ENCODE measurements around the gene ARID3C. TPM values are rescaled to one million over a fixed set of nuclear protein-coding genes. Genes with fewer than 3 reads are reported as not detected.

ARID3C gene
- total and polyA plus RNA-seq, 2 donors (not counting 3 experiments of a cell fraction or from before 2014, with no cell fraction given) = not detected

DNA sequence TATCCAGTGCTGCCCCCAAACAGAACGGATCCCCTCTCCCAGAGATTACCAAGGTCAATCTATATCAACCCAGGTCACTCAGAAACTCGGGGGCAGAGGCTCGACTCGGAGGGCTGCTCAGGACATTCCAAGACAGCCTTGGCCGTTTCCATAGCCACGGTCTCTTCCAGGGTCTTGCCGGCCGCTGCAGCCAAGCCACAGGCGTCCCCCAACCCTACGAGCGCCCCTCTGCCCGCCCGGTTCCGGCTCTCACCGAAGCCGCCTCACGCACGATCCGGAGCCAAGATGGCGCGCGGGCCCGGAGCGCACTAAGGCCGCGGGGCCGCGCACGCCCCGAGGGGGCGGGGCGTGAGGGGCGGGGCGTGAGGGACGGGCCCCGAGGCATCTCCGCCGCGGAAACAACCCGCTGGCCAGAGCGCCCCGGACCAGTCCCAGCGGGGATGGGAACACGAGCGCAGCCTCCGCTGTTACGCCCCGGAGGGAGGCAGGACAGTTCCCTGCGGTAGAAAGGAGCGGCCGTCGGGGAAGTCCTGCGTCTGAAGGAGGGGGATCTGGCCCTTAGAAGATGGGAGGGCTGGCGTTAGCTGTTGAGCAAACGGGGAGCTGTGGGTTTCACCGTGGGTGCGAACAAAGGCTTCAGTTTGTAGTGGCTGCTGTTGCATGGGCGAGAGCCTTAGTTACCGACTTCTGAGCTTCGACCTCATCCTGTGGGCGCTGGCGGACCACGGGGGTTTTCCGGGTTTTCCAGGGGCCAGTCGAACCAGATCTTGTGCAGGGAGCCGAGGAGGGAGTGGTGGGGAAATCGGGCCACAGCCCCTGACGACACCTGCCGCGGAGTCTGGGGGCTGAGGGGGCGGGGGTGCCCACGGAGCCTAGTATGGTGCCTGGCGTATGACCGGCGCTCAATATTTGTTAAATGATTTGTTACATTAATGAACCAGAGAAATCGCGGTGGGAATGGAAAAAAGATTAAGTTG lies 16.8 kb downstream of the ARID3C start, which contains the start of gene RPP25L:
Gene RPP25L, minus strand, starts transcription at position 287 of the 977 bp plus-strand sequence. CDS start 801 bp downstream, outside the sequence.
- ChIA-PET CTCF (interaction anchor here (0.7 to 7.1 kb wide), 8 partner anchors 8 to 53 kb away, joined by 3 to 130 read pairs (median 5); partner anchors contain the start of genes ARID3C, DCTN3 and SIGMAR1), POLR2A (interaction anchor here (1.5 kb wide), 1 partner anchor 23 kb away, joined by 3 read pairs; no protein-coding TSS in a partner anchor)
- no peaks in the 10 kb centered on the region for H3K27me3 ChIP-seq (ENCODE audit: control insufficient read depth in 2 of 2, insufficient read depth in 2 of 2, low read length in 2 of 2)
- H3K4me1 ChIP-seq (ENCODE audit: control insufficient read depth, extremely low read depth, insufficient read depth, low read length) = peaks cover 13% of the 10 kb centered on the region
- H3K36me3 ChIP-seq (ENCODE audit: control insufficient read depth in 2 of 2, extremely low read depth in 1 of 2, insufficient read depth in 2 of 2, low read length in 2 of 2) = peaks cover 0 to 11% of the 10 kb centered on the region in 2 experiments
- H3K4me3 ChIP-seq (replicated peaks in 1 of 3; ENCODE audit: insufficient read depth in 1 of 3, low read depth in 1 of 3, low read length in 3 of 3) = peak within 1 kb of the TSS; percentile 41 to 79 (median 77)
- no peaks in the 10 kb centered on the region for H4K20me1 ChIP-seq (replicated peaks; ENCODE audit: control insufficient read depth, extremely low read depth, insufficient read depth, low read length)
- DNase-seq (ENCODE audit: low read depth, low spot score) = peak; percentile 83
- H2AFZ ChIP-seq (ENCODE audit: low read depth, low read length) = peak within 1 kb of the TSS; percentile 96
- H3K9me3 ChIP-seq (replicated peaks; ENCODE audit: control insufficient read depth, insufficient read depth, low read length) = no peaks in the 10 kb centered on the region
- peak within 1 kb of the TSS; percentile 72 for H3K27ac ChIP-seq (ENCODE audit: insufficient read depth, low read depth, low read length)
- H3K9ac ChIP-seq (replicated peaks; ENCODE audit: extremely low read depth, insufficient read depth, low read length) = peak within 1 kb of the TSS; percentile 93
- H3K79me2 ChIP-seq (ENCODE audit: control insufficient read depth, insufficient read depth, low read length) = peaks cover 2% of the 10 kb centered on the region
- dilution Hi-C loops (cut with MboI; ENCODE audit: extremely low pct_ligation_motif_present, low sequenced_read_pairs) = no loop called here
- peak; percentile 94 for FAIRE-seq
- intact Hi-C loops (cut with micrococcal nuclease) = loop anchor here (1.0 to 5.0 kb wide), 3 partner anchors 22 to 155 kb away; partner anchors contain the start of genes DNAI1 and FAM219A
- peak within 1 kb of the TSS; percentile 71 for H3K4me2 ChIP-seq (ENCODE audit: insufficient read depth, low read length)
- no TSS peak for BruUV-seq (replicated peaks)
- TF ChIP-seq POLR2AphosphoS5 (IDR thresholded peaks at IDR 0.05; ENCODE audit: insufficient read depth, low read depth, low read length) = peak; percentile 92
- no peak for TF ChIP-seq MYC (IDR thresholded peaks at IDR 0.05; ENCODE audit: low read depth, low read length)
- TF ChIP-seq POLR2A (IDR thresholded peaks at IDR 0.05; ENCODE audit: low read depth, low read length) = peak; percentile 87
- no peaks in the 10 kb centered on the region for H3K9me1 ChIP-seq (replicated peaks; ENCODE audit: control insufficient read depth, extremely low read depth, insufficient read depth, low read length)

- BruUV-seq (replicated peaks) = TSS peak; percentile 47
- dilution Hi-C loops (cut with MboI; ENCODE audit: extremely low pct_ligation_motif_present, low sequenced_read_pairs) = no loop called here
- ChIA-PET POLR2A (interaction anchor here (1.5 kb wide), 1 partner anchor 24 kb away, joined by 3 read pairs; no protein-coding TSS in a partner anchor), CTCF (interaction anchor here (1.2 to 2.0 kb wide), 2 partner anchors 9 to 22 kb away, joined by 3 to 8 read pairs; partner anchors contain the start of gene DCTN3)
- intact Hi-C loops (cut with micrococcal nuclease) = loop anchor here (5.0 kb wide), 1 partner anchor 154 kb away; the partner anchor contains the start of genes DNAI1 and FAM219A
- H4K20me1 ChIP-seq (replicated peaks; ENCODE audit: control insufficient read depth, extremely low read depth, insufficient read depth, low read length) = no peaks in the 10 kb centered on the region
- peak overlapping the region; percentile 71 for H3K4me2 ChIP-seq (ENCODE audit: insufficient read depth, low read length)
- TF ChIP-seq FOS (IDR thresholded peaks at IDR 0.05; ENCODE audit: borderline replicate concordance, insufficient read depth, low read length) (no peak), MAX (IDR thresholded peaks at IDR 0.05; ENCODE audit: insufficient read depth, insufficient read length) (no peak), JUN (IDR thresholded peaks at IDR 0.05; ENCODE audit: borderline replicate concordance, insufficient read depth, insufficient read length, low read depth) (no peak), MYC (IDR thresholded peaks at IDR 0.05; ENCODE audit: low read depth, low read length) (no peak), EZH2 (IDR thresholded peaks at IDR 0.05; ENCODE audit: borderline replicate concordance, low read depth, low read length, severe bottlenecking) (no peak), POLR2A (IDR thresholded peaks at IDR 0.05; ENCODE audit: low read depth, low read length) (no peak), GATA2 (IDR thresholded peaks at IDR 0.05; ENCODE audit: insufficient read depth, insufficient read length, low read depth, low read length) (no peak), POLR2AphosphoS5 (IDR thresholded peaks at IDR 0.05; ENCODE audit: insufficient read depth, low read depth, low read length) (no peak)
- TF ChIP-seq, protein P1, sequence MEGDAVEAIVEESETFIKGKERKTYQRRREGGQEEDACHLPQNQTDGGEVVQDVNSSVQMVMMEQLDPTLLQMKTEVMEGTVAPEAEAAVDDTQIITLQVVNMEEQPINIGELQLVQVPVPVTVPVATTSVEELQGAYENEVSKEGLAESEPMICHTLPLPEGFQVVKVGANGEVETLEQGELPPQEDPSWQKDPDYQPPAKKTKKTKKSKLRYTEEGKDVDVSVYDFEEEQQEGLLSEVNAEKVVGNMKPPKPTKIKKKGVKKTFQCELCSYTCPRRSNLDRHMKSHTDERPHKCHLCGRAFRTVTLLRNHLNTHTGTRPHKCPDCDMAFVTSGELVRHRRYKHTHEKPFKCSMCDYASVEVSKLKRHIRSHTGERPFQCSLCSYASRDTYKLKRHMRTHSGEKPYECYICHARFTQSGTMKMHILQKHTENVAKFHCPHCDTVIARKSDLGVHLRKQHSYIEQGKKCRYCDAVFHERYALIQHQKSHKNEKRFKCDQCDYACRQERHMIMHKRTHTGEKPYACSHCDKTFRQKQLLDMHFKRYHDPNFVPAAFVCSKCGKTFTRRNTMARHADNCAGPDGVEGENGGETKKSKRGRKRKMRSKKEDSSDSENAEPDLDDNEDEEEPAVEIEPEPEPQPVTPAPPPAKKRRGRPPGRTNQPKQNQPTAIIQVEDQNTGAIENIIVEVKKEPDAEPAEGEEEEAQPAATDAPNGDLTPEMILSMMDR (IDR thresholded peaks at IDR 0.05; ENCODE audit: extremely low read depth in 1 of 2, insufficient read depth in 1 of 2, low read depth in 1 of 2, low read length in 2 of 2) = no peak
- H3K9ac ChIP-seq (replicated peaks; ENCODE audit: extremely low read depth, insufficient read depth, low read length) = peak overlapping the region; percentile 93
- H3K27me3 ChIP-seq (ENCODE audit: control insufficient read depth in 2 of 2, insufficient read depth in 2 of 2, low read length in 2 of 2) = no peaks in the 10 kb centered on the region
- no peaks in the 10 kb centered on the region for H3K9me1 ChIP-seq (replicated peaks; ENCODE audit: control insufficient read depth, extremely low read depth, insufficient read depth, low read length)
- FAIRE-seq = no peak
- peak overlapping the region; percentile 41 to 79 (median 77) for H3K4me3 ChIP-seq (replicated peaks in 1 of 3; ENCODE audit: insufficient read depth in 1 of 3, low read depth in 1 of 3, low read length in 3 of 3)
- H2AFZ ChIP-seq (ENCODE audit: low read depth, low read length) = peak overlapping the region; percentile 96
- peaks cover 0 to 5% of the 10 kb centered on the region in 2 experiments for H3K36me3 ChIP-seq (ENCODE audit: control insufficient read depth in 2 of 2, extremely low read depth in 1 of 2, insufficient read depth in 2 of 2, low read length in 2 of 2)
- no peaks in the 10 kb centered on the region for H3K9me3 ChIP-seq (replicated peaks; ENCODE audit: control insufficient read depth, insufficient read depth, low read length)
- peak overlapping the region; percentile 72 for H3K27ac ChIP-seq (ENCODE audit: insufficient read depth, low read depth, low read length)
- H3K4me1 ChIP-seq (ENCODE audit: control insufficient read depth, extremely low read depth, insufficient read depth, low read length) = peaks cover 13% of the 10 kb centered on the region
- no peak for DNase-seq (ENCODE audit: low read depth, low spot score)
- peaks cover 2% of the 10 kb centered on the region for H3K79me2 ChIP-seq (ENCODE audit: control insufficient read depth, insufficient read depth, low read length)
These were observed 17.5 kb downstream of the ARID3C start for GRCh38 chr9:34611251-34611810.

All from endothelial cell of umbilical vein (primary cell).